ENCODE results near the gene HIBCH. TPM values are rescaled to one million over a fixed set of nuclear protein-coding genes. Genes with fewer than 3 reads are reported as not detected.

The HIBCH gene
- total and polyA plus RNA-seq, 10 donors, result 12.0 to 38.7 (median 25.5) TPM

- intact Hi-C loops (cut with DNase I; ENCODE audit: low total_unique reads), result no loop called here
- no peak for TF ChIP-seq POLR2A (IDR thresholded peaks at IDR 0.05)
- TF ChIP-seq, protein P1, sequence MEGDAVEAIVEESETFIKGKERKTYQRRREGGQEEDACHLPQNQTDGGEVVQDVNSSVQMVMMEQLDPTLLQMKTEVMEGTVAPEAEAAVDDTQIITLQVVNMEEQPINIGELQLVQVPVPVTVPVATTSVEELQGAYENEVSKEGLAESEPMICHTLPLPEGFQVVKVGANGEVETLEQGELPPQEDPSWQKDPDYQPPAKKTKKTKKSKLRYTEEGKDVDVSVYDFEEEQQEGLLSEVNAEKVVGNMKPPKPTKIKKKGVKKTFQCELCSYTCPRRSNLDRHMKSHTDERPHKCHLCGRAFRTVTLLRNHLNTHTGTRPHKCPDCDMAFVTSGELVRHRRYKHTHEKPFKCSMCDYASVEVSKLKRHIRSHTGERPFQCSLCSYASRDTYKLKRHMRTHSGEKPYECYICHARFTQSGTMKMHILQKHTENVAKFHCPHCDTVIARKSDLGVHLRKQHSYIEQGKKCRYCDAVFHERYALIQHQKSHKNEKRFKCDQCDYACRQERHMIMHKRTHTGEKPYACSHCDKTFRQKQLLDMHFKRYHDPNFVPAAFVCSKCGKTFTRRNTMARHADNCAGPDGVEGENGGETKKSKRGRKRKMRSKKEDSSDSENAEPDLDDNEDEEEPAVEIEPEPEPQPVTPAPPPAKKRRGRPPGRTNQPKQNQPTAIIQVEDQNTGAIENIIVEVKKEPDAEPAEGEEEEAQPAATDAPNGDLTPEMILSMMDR (IDR thresholded peaks at IDR 0.05 in 8 of 11, conservative IDR thresholded peaks at IDR 0.05 in 3 of 11), result no peak
- TF ChIP-seq POLR2AphosphoS5 (IDR thresholded peaks at IDR 0.05), result no peak
- no peaks in the 10 kb centered on the region for H3K9me3 ChIP-seq
- no peaks in the 10 kb centered on the region for H3K27me3 ChIP-seq (replicated peaks in 1 of 7)
- H3K4me3 ChIP-seq, result no peak overlapping the region
- H3K4me1 ChIP-seq, result peaks cover 0 to 5% (median 0%) of the 10 kb centered on the region in 6 donors
- WGBS, 5 donors, result 92 to 100% (median 96%) methylated on average over 1 of the region's 1 CpG
- no peak overlapping the region for H3K27ac ChIP-seq
- no peak for DNase-seq
- peaks cover 0 to 71% (median 4%) of the 10 kb centered on the region in 6 donors for H3K36me3 ChIP-seq
These were observed 11.6 kb downstream of the HIBCH start for GRCh38 chr2:190308031-190308430.

GRCh38 chr2:190304404-190304803 lies 15.2 kb downstream of the HIBCH start:
- H3K36me3 ChIP-seq, result peaks cover 0 to 65% (median 3%) of the 10 kb centered on the region in 6 donors
- no peak for TF ChIP-seq POLR2A (IDR thresholded peaks at IDR 0.05)
- no peak for TF ChIP-seq POLR2AphosphoS5 (IDR thresholded peaks at IDR 0.05)
- TF ChIP-seq, protein P1 (IDR thresholded peaks at IDR 0.05 in 8 of 11, conservative IDR thresholded peaks at IDR 0.05 in 3 of 11), result no peak
- intact Hi-C loops (cut with DNase I; ENCODE audit: low total_unique reads), result no loop called here
- DNase-seq, result no peak
- 80 to 95% (median 84%) methylated on average over 5 of the region's 5 CpGs for WGBS, 5 donors
- H3K27ac ChIP-seq, result no peak overlapping the region
- H3K9me3 ChIP-seq, result peaks cover 0 to 6% (median 0%) of the 10 kb centered on the region in 8 donors
- no peaks in the 10 kb centered on the region for H3K27me3 ChIP-seq (replicated peaks in 1 of 7)
- no peak overlapping the region for H3K4me3 ChIP-seq
- H3K4me1 ChIP-seq, result peaks cover 0 to 5% (median 0%) of the 10 kb centered on the region in 6 donors

DNA sequence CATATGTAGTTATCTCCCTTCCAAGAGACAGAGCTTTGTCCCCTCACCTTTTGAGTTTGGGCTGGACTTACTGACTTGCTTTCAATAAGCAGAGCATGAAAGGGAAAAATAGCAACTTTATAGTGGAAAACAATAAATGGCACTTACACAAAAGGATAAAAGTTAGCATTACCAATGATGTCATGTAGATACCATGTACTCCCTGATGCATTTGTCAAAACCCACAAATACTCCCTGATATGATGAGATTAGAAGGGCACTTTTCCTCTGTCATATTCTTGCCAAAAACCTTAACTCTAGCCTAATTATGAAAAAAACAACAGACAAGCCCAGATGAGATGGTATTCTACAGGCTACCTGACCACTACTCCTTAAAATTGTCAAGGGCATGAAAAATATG lies 16.0 kb downstream of the HIBCH start:
- H3K4me1 ChIP-seq, result peaks cover 0 to 5% (median 0%) of the 10 kb centered on the region in 6 donors
- peaks cover 0 to 6% (median 0%) of the 10 kb centered on the region in 8 donors for H3K9me3 ChIP-seq
- H3K27ac ChIP-seq, result no peak overlapping the region
- TF ChIP-seq POLR2A (IDR thresholded peaks at IDR 0.05), result no peak
- no peak for TF ChIP-seq POLR2AphosphoS5 (IDR thresholded peaks at IDR 0.05)
- TF ChIP-seq, protein P1 (IDR thresholded peaks at IDR 0.05 in 8 of 11, conservative IDR thresholded peaks at IDR 0.05 in 3 of 11), result no peak
- no peaks in the 10 kb centered on the region for H3K27me3 ChIP-seq (replicated peaks in 1 of 7)
- DNase-seq, result no peak
- intact Hi-C loops (cut with DNase I; ENCODE audit: low total_unique reads), result no loop called here
- no peak overlapping the region for H3K4me3 ChIP-seq
- peaks cover 0 to 58% (median 0%) of the 10 kb centered on the region in 6 donors for H3K36me3 ChIP-seq

DNA sequence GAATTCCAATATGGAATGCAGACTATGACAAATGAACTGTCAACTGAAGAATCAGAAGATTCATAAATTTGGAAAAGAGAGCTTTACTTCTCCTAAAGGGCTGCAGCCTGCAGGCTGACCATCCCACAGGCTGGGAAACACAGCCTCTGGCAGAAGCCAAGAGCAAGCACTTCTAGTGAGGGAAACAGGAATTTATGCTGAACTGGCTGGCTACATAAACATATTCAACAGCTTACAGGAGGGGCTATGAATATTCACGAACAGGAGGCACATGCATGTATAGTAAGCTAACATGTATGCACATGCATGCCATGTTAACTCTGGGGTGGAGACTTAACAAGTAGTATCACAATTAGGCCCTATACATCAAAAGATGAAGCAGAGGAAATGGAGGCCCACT lies 17.6 kb downstream of the HIBCH start:
- intact Hi-C loops (cut with DNase I; ENCODE audit: low total_unique reads), result no loop called here
- H3K27ac ChIP-seq, result no peak overlapping the region

More for the DNA sequence above, 17.6 kb downstream of the HIBCH start:
- WGBS, 5 donors, result 94 to 100% (median 97%) methylated on average over 1 of the region's 1 CpG
- Histone ChIP-seq H3K36me3 (peaks cover 0 to 48% (median 0%) of the 10 kb centered on the region in 6 donors), H3K9me3 (peaks cover 0 to 10% (median 0%) of the 10 kb centered on the region in 8 donors), H3K4me1 (peaks cover 0 to 5% (median 0%) of the 10 kb centered on the region in 6 donors), H3K4me3 (no peak overlapping the region), H3K27me3 (replicated peaks in 1 of 7) (no peaks in the 10 kb centered on the region)
- no peak for DNase-seq
- no peak for TF ChIP-seq POLR2A (IDR thresholded peaks at IDR 0.05)
- TF ChIP-seq POLR2AphosphoS5 (IDR thresholded peaks at IDR 0.05), result no peak
- TF ChIP-seq, protein P1 (IDR thresholded peaks at IDR 0.05 in 8 of 11, conservative IDR thresholded peaks at IDR 0.05 in 3 of 11), result no peak
